T-helper 9 cell (primary cell): ENCODE data around the gene KCNMA1.
"Not testable (repeated sequence)": the region's sequence is repeated elsewhere in the genome, so short reads cannot be mapped to it uniquely, and the experiment has no call there.

Source experiments
- DNase-seq: peaks from one replicate; pipeline ENCODE4 v3.0.0-alpha.2; 2020
- total RNA-seq, 2 donors: gene quantifications; one replicate each; lab custom pipeline; 2026; lab: John Stamatoyannopoulos, UW

The KCNMA1 gene
- total RNA-seq: 0 to 0.14 reads per million in 2 donors

GRCh38 chr10:77637532-77638320 is at the start of gene KCNMA1:
Gene KCNMA1 (minus strand): TSS chr10:77637808.
- DNase-seq: no peak

- DNase-seq: no peak
These were observed 49.2 kb upstream of the KCNMA1 start for GRCh38 chr10:77686650-77687417.

- DNase-seq: no peak
These were observed 48.5 kb upstream of the KCNMA1 start for GRCh38 chr10:77686096-77686495.

GRCh38 chr10:77685432-77685831 is 47.8 kb upstream of the KCNMA1 start:
- no peak for DNase-seq

- not testable (repeated sequence) for DNase-seq
These were observed 45.5 kb upstream of the KCNMA1 start for GRCh38 chr10:77683088-77683432.

- DNase-seq: no peak
These were observed 44.9 kb upstream of the KCNMA1 start for GRCh38 chr10:77682393-77683087.

- no peak for DNase-seq
These were observed 44.2 kb upstream of the KCNMA1 start for GRCh38 chr10:77681839-77682238.

- no peak for DNase-seq
These were observed 43.2 kb upstream of the KCNMA1 start for GRCh38 chr10:77680811-77681210.

- no peak for DNase-seq
These were observed 42.5 kb upstream of the KCNMA1 start for GRCh38 chr10:77680065-77680464.

- DNase-seq: no peak
These were observed 41.6 kb upstream of the KCNMA1 start for GRCh38 chr10:77679217-77679616.

- DNase-seq: no peak
These were observed 40.5 kb upstream of the KCNMA1 start for GRCh38 chr10:77678146-77678545.

GRCh38 chr10:77675347-77675746 is 37.7 kb upstream of the KCNMA1 start:
- no peak for DNase-seq

- no peak for DNase-seq
These were observed 36.0 kb upstream of the KCNMA1 start for GRCh38 chr10:77673515-77674140.

GRCh38 chr10:77673101-77673500 is 35.5 kb upstream of the KCNMA1 start:
- no peak for DNase-seq

- DNase-seq: no peak
These were observed 34.1 kb upstream of the KCNMA1 start for GRCh38 chr10:77671594-77672252.

- DNase-seq: no peak
These were observed 33.3 kb upstream of the KCNMA1 start for GRCh38 chr10:77670817-77671443.

GRCh38 chr10:77669892-77670291 is 32.3 kb upstream of the KCNMA1 start:
- no peak for DNase-seq

GRCh38 chr10:77667426-77668324 is 30.1 kb upstream of the KCNMA1 start:
- no peak for DNase-seq

GRCh38 chr10:77666821-77667220 is 29.2 kb upstream of the KCNMA1 start:
- no peak for DNase-seq

GRCh38 chr10:77664696-77665095 is 27.1 kb upstream of the KCNMA1 start:
- DNase-seq: no peak

- DNase-seq: no peak
These were observed 26.4 kb upstream of the KCNMA1 start for GRCh38 chr10:77664008-77664407.
